BJ (cell line): Measurements from ENCODE around the gene SAP30L. TPM values are rescaled to one million over a fixed set of nuclear protein-coding genes. Genes with fewer than 3 reads are reported as not detected.
A peak's percentile ranks its signal among the peaks of the same experiment; 100 is the strongest.

Experiments used
- CTCF ChIA-PET: fragments of 350-600 bp; formaldehyde crosslinking; extraction: SDS; loops from one replicate; lab custom pipeline; 2021; ENCODE audit warnings: antibody characterized with exemption, inconsistent platforms; lab: Yijun Ruan, JAX
- POLR2A ChIA-PET: fragments of 300-600 bp; sonication (Branson Sonifier 250); formaldehyde crosslinking; extraction: SDS; loops from one replicate; lab custom pipeline; 2021; ENCODE audit warnings: antibody characterized with exemption; lab: Charles Lee
- DNase-seq: peaks from one replicate; pipeline ENCODE4 v3.0.0-alpha.2; 2011; ENCODE audit warnings: low read depth
- H3K27me3 ChIP-seq: 2 replicates; pipeline ENCODE4 v1.6.0; 2011; ENCODE audit warnings: low read length; ENCODE audit not compliant: control insufficient read depth, insufficient read depth
- H3K36me3 ChIP-seq: 2 replicates; pipeline ENCODE4 v1.5.1; 2011; ENCODE audit warnings: low read length; ENCODE audit not compliant: control insufficient read depth, insufficient read depth
- H3K4me3 ChIP-seq: 2 replicates; pipeline ENCODE4 v1.5.1; 2011; ENCODE audit warnings: low read depth, mild to moderate bottlenecking, control low read depth, low read length
- CTCF ChIP-seq: IDR thresholded peaks from 2 replicates; pipeline ENCODE4 v1.5.1; 2011; ENCODE audit warnings: low read depth, mild to moderate bottlenecking, control low read depth, inconsistent platforms, low read length, moderate library complexity; ENCODE audit not compliant: insufficient read depth
- polyA plus RNA-seq: library from polyadenylated mRNA; depleted of rRNA; stranded (reverse); fragments of >200 nt; gene quantifications from 2 replicates; pipeline ENCODE4 v1.2.3, GENCODE V29; 2011

Gene SAP30L
- polyA plus RNA-seq, 1 experiment, result 26.3 TPM

- ChIA-PET CTCF (interaction anchor here (1.6 to 1.7 kb wide), 2 partner anchors 221 to 329 kb away, joined by 5 to 6 read pairs; no protein-coding TSS in a partner anchor), POLR2A (interaction anchor here (0.7 kb wide), 1 partner anchor 148 kb away, joined by 3 read pairs; no protein-coding TSS in a partner anchor)
- no peak for DNase-seq
- peaks cover 5% of the 10 kb centered on the region; the same call in 1 of the 2 replicates for H3K36me3 ChIP-seq
- H3K27me3 ChIP-seq, result no peaks in the 10 kb centered on the region
- TF ChIP-seq CTCF, result no peak
- H3K4me3 ChIP-seq, result no peak overlapping the region
Measured at GRCh38 chr5:154401355-154401754, 44.4 kb upstream of the SAP30L start.

- ChIA-PET CTCF (no interaction called here), POLR2A (no interaction called here)
- TF ChIP-seq CTCF, result no peak
- Histone ChIP-seq H3K27me3 (no peaks in the 10 kb centered on the region), H3K4me3 (no peak overlapping the region), H3K36me3 (peaks cover 5% of the 10 kb centered on the region; the same call in 1 of the 2 replicates)
- no peak for DNase-seq
Measured at GRCh38 chr5:154401931-154402330, 43.9 kb upstream of the SAP30L start.

GRCh38 chr5:154402611-154403010, 43.2 kb upstream of the SAP30L start:
- H3K36me3 ChIP-seq, result peaks cover 3% of the 10 kb centered on the region
- H3K4me3 ChIP-seq, result no peak overlapping the region
- POLR2A ChIA-PET, result no interaction called here
- no peaks in the 10 kb centered on the region for H3K27me3 ChIP-seq
- no peak for TF ChIP-seq CTCF
- CTCF ChIA-PET, result no interaction called here
- no peak for DNase-seq

- ChIA-PET POLR2A (no interaction called here), CTCF (interaction anchor here (0.7 to 5.7 kb wide), 3 partner anchors 212 to 332 kb away, joined by 3 to 112 read pairs (median 69); partner anchors contain the start of gene GALNT10)
- H3K36me3 ChIP-seq, result peaks cover 2% of the 10 kb centered on the region
- TF ChIP-seq CTCF, result no peak
- no peak overlapping the region for H3K4me3 ChIP-seq
- no peaks in the 10 kb centered on the region for H3K27me3 ChIP-seq
- no peak for DNase-seq
Measured at GRCh38 chr5:154403234-154403633, 42.6 kb upstream of the SAP30L start.

- Histone ChIP-seq H3K27me3 (no peaks in the 10 kb centered on the region), H3K4me3 (no peak overlapping the region), H3K36me3 (peaks cover 2% of the 10 kb centered on the region)
- CTCF ChIA-PET, result interaction anchor here (0.7 to 5.7 kb wide), 14 partner anchors 13 to 359 kb away, joined by 3 to 112 read pairs (median 5); partner anchors contain the start of gene GALNT10
- POLR2A ChIA-PET, result no interaction called here
- TF ChIP-seq CTCF, result no peak
- DNase-seq, result peak; percentile 29
Measured at GRCh38 chr5:154403776-154404387, 41.9 kb upstream of the SAP30L start.
